ENCODE measurements around the gene MPIG6B.

Gene MPIG6B

DNA sequence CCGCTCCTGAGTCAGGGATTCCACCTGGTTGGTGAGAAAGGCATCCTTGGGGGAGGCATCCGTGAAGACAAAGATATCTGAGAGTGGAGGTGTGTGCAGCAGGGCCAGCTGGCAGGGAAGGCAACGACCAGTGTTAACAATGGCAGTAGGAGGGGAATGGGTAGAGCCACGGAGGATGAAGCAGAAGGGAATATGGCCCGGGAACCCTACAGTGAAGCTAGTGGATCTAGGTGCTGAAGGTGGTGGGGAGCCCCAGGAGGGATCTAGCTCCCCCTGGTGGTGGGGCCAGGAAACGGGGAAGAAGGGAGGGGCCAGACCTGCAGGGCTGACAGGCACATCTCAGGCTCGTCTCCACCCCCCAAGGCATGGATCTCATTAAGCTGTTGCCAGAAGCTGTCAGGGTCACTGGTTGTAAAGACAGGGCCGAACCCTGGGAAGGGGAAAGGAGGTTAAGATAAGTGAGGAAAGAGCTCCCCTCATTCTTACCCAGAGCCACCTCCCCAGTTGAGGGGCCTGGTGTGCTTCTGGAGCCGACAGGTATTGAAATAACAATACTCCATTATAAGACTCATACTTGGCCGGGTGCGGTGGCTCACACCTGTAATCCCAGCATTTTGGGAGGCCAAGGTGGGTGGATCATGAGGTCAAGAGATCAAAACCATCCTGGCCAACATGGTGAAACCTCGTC, 46.7 kb downstream of the MPIG6B start:
- peak; percentile 93 for DNase-seq

DNA sequence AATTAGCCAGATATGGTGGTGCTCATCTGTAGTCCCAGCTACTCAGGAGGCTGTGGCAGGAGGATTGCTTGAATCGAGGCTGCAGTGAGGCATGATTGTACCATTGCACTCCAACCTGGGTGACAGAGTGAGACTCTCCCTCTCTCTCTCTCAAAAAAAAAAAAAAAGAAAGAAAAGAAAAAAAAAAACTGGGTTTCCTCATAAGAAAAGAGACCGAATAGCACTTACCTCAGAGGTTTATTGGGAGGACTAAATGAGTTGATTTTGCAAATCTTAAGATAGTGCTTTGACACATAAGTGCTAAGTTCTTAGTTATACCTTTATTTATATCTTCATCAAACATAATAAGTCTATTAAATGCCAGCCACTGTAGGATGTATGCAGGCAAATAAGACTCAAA, 47.7 kb downstream of the MPIG6B start:
- DNase-seq: no peak

DNA sequence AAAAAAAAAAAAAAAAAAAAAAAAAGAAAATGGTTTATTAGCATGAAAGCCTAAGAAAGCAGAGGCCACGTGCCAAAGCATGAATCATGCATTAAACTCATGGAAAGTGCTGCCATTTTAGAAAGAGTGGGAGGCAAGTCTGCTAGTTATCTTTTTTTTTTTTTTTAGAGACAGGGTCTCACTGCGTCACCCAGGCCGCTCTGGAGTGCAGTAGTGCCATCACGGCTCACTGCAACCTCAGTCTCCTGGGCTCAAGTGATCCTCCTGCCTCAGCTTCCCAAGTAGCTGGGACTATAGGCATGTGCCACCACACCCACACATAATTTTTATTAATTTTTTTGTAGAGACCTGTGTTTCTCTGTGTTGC, 48.8 kb downstream of the MPIG6B start:
- DNase-seq: no peak

DNA sequence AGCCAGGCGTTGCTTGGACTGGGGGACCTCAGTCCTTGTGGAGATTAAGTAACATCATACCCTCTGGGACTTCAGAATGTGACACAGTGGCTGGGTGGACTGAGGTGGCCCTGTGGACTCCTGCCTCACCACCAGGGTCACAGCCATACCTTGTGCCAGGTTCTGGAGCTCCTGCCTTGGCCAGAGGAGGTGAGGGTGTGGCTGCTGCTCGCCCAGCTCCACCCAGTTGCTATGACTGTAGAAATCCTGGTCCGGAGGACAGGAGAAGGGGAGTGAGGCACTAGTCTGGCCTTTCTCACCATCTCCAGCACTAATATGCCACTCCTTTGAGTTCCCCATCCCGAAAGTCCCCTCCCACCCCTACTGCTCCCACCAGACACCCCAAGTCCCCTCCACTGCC, 52.0 kb downstream of the MPIG6B start:
- DNase-seq: no peak

DNA sequence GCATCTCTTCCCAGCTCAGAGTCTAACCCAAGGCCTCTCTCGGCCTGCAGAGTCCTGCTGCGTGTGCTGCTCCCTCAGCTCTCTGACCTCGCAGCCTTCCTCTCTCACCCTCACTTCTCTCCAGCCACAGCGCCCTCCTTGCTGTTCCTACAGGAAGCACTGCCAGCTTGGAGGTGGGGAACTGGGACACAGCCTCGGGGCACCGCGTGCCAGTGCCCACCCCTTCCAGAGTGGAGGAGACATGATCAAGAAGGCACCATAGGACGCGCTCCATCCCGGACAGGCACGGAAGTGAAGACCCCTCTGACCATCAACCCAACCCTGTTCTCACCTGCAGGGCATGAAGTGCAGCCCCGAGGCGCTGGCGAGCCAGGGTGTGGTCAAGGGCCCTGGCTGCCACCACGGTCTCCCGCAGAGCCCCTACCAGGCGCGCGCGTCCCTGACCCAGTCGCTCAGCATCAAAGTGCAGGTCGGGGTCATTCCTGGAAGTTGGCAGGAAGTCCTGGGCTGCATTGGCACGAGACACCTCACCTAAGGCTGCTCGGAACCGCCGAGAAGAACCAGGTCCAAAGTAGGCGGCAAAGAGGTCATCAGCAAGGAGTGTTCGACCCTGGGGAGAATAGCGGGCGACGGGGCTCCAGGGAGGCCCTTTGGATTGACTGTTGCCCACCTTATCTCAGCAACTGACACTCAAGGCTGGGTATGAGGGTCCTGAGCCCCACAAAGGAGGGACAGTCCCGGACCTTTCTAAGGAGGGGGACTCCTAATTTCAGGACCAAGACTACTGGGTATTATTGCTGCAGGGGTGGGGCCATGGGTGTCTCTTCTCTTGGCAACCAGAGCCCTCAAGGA, 52.7 kb downstream of the MPIG6B start:
- DNase-seq: no peak

Data from stimulated activated CD8-positive, alpha-beta memory T cell treated with anti-CD3 and anti-CD28 coated beads, Interleukin-4, amount 100 ng/mL, for 48 hours (primary cell).